ENCODE measurements around the gene VSIG4.
"Not testable (repeated sequence)": the region's sequence is repeated elsewhere in the genome, so short reads cannot be mapped to it uniquely, and the experiment has no call there.

The VSIG4 gene

GRCh38 chrX:66039944-66040343, at the start of gene VSIG4:
Gene VSIG4, minus strand, starts transcription at chrX:66040080. Its CDS starts 82 bp downstream, at chrX:66039998.
- no peak for DNase-seq

GRCh38 chrX:66076801-66077200, 36.9 kb upstream of the VSIG4 start:
- DNase-seq = no peak

GRCh38 chrX:66074920-66075879, 35.3 kb upstream of the VSIG4 start:
- DNase-seq = no peak

- no peak for DNase-seq
These were observed 31.2 kb upstream of the VSIG4 start for GRCh38 chrX:66071126-66071525.

GRCh38 chrX:66064261-66064660, 24.4 kb upstream of the VSIG4 start:
- DNase-seq = no peak

GRCh38 chrX:66057019-66057418, 17.1 kb upstream of the VSIG4 start:
- not testable (repeated sequence) for DNase-seq

- DNase-seq = no peak
These were observed 15.1 kb upstream of the VSIG4 start for GRCh38 chrX:66054978-66055377.

- no peak for DNase-seq
These were observed 13.5 kb upstream of the VSIG4 start for GRCh38 chrX:66053414-66053813.

- DNase-seq = no peak
These were observed 12.1 kb upstream of the VSIG4 start for GRCh38 chrX:66051980-66052379.

- no peak for DNase-seq
These were observed 10.3 kb upstream of the VSIG4 start for GRCh38 chrX:66050140-66050569.

- DNase-seq = no peak
These were observed 9.2 kb upstream of the VSIG4 start for GRCh38 chrX:66049056-66049455.

GRCh38 chrX:66046612-66047235, 6.8 kb upstream of the VSIG4 start:
- no peak for DNase-seq

- DNase-seq = no peak
These were observed 6.0 kb upstream of the VSIG4 start for GRCh38 chrX:66045894-66046293.

- DNase-seq = no peak
These were observed 3.7 kb upstream of the VSIG4 start for GRCh38 chrX:66043584-66043983.

GRCh38 chrX:66042307-66043077, 2.6 kb upstream of the VSIG4 start:
- DNase-seq = no peak

GRCh38 chrX:66038115-66038514, 1.8 kb downstream of the VSIG4 start:
- no peak for DNase-seq

- no peak for DNase-seq
These were observed 3.6 kb downstream of the VSIG4 start for GRCh38 chrX:66036231-66036630.

- DNase-seq = no peak
These were observed 4.2 kb downstream of the VSIG4 start for GRCh38 chrX:66035667-66036066.

- DNase-seq = no peak
These were observed 9.2 kb downstream of the VSIG4 start for GRCh38 chrX:66030505-66031317.

- no peak for DNase-seq
These were observed 10.9 kb downstream of the VSIG4 start for GRCh38 chrX:66028936-66029335.

GRCh38 chrX:66024570-66024969, 15.3 kb downstream of the VSIG4 start:
- DNase-seq = no peak

- no peak for DNase-seq
These were observed 15.8 kb downstream of the VSIG4 start for GRCh38 chrX:66024092-66024467.

Measured in NCI-H2107 (cell line).